PC-3 (cell line): ENCODE measurements around the gene CASP14.

Experiments
- CTCF ChIP-seq: fragments of 300-600 bp; sonication (generic); conservative IDR thresholded peaks from 2 replicates; pipeline ENCODE4 v1.5.1; 2017; ENCODE audit warnings: antibody characterized with exemption, low read depth, mild to moderate bottlenecking, low read length
- EZH2 ChIP-seq: fragments of 300-600 bp; sonication (generic); IDR thresholded peaks from one replicate; pipeline ENCODE4 v1.6.1; 2017; ENCODE audit warnings: antibody characterized with exemption, mild to moderate bottlenecking, low read length; ENCODE audit not compliant: unreplicated experiment
- EZH2phosphoT487 ChIP-seq: fragments of 300-600 bp; sonication (generic); IDR thresholded peaks from 2 replicates; pipeline ENCODE4 v1.6.1; 2018; ENCODE audit warnings: mild to moderate bottlenecking, antibody characterized with exemption, low read length, borderline replicate concordance

DNA sequence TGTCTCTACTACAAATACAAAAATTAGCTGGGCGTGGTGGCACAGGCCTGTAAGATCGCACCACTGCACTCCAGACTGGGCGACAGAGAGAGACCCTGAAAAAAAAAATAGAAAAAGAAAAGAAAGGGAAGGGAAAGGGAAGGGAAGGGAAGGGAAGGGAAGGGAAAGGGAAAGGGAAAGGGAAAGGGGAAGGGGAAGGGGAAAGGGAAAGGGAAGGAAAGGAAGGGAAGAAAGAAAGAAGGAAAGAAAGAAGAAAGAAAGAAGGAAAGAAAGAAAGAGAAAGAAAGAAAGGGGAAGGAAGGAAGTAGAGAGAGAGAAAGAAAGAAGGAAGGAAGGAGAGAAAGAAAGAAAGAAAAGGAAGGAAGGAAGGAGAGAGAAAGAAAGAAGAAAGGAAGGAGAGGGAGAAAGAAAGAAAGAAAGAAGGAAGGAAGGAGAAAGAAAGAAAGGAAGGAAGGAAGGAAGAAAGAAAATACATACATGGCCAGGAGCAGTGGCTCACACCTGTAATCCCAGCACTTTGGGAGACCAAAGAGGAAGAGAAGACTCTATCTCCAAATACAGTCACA, 49.8 kb downstream of the CASP14 start:
- TF ChIP-seq CTCF (no peak), EZH2 (no peak), EZH2phosphoT487 (no peak)
